UCSD-AML1 (cell line): ENCODE data around the gene SKIC8.

Experiments
- DNase-seq: peaks from one replicate; lab custom pipeline; 2025; ENCODE audit not compliant: unreplicated experiment; lab: John Stamatoyannopoulos, UW

Gene SKIC8

DNA sequence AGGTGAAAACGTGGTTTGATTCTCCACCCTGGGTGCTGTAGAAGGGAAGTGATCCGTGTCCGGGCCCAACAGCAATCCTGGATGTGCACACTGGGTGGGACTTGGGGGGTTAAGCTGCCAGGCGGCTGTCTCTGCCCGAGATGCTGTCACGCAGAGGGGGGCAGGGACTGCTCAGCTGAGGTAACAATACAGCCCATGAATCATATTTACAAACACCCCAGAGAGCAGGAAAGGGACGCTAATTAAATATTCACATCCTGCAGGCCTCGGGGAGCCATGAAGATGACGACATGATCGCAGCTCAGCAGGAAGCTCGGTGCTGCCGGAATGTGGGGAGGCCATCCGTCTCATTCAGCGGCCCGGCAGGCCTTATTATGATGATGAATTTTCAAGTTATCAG, 22.8 kb upstream of the SKIC8 start:
- DNase-seq: no peak

DNA sequence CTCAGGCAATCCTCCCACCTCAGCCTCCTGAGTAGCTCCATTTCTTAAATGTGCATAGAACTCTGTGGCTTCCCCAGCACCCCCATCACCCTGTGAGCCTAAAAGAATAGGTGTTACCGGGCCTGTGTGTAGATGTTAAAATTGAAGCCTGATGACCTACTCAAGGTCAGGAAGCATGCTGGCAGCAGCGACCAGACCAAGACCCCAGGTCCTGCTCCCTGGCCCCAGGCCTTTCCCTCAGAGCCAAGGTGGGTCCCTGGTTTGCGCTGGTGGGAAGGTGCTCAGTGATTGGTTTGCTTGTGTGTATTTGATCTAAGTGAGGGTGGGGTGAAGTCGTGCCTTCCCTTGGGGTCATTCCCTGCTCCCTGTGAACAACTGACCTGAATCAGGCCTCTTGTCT, 22.4 kb upstream of the SKIC8 start:
- no peak for DNase-seq

DNA sequence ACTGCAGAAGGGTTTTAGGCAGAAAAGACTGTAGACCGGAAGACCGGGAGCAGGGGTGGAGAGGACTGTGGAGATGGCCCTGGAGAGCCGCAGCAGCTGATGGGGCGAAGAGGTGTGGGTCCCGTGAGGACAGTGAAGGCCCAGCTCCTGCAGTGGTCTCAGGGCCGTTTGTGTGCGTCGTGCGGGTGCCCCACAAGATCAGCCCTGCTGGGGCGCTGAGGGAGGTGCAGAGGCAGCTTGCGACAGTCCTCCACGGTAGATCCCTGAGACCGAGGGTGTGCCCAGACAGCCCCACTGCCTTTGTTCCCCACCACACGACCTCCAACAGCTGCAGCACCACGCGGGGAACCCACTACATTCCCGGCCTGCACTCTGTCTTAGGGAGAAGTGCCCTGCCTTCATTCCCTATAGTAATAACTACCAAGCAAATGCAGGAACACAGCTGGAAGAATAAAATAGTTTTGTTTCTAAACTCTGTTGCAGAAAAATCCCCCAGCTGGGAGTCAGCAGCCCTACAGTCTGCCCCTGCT, 21.7 kb upstream of the SKIC8 start:
- no peak for DNase-seq

DNA sequence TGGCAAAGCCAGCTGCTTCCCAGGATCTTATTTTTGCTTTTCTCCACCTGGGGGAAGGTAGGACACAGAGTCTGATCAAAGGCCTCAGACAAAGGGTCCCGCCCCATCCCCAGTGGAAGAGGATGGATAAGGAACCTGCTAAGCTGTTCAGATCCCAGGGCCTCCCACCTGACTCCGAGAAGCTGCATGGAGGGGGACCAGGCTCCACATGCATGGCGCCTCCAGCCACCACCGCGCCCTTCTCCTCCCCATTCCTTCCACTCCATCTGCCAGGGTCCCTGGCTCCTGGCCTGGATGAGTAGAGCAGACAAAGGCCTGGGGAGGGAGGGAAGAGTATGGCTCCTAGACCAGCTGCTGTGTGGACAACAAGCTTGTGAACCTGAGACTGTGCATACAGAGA, 20.8 kb upstream of the SKIC8 start:
- DNase-seq: no peak

DNA sequence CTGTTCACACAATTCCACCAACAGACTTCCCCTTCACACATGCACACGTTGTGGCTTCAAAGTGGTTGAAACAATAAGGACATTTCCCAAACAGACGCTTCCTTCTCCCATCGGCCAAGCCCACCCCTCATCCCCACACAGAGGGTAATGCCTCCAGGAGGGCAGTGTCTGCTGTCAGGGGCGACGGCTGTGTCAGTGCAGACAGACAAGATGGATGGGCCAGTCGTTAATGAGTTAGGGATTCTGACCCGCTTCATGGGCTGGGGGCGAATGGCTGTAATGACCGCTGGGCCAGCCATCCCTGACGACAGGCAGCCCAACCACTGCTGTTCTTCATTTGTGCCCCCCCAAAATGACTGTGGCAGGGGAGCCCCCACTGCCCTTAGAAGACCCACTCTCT, 20.2 kb upstream of the SKIC8 start:
- no peak for DNase-seq

DNA sequence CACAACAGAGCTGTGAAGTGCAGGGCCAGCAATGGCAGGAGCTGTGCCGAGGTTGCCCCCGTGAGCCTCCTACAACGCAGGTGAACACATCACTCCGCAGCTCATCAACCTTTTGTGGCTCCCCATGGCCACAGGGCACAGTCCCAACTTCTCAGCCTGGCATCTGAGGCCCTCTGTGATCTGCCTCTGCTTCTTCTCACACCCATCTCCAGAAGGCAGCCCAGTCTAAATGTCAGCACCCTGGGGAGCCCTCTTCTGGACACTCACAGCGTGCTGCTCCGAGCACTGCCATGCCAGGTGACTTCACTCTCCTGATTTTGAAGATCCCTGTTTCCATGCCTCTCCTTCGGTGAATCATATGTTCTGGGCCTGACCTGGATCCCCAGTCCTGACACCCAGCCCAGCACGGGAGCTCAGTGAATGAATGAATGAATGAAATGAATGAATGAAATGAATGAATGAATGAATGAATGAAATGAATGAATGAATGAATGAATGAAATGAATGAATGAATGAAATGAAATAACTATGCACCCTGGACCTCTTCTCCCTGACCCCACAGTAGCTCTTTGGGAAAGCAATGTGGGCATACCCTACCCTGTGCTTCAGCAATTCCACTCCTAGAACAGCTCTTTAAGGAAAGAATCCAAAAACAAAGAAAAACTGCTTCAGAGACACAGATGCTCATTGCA, 17.9 kb upstream of the SKIC8 start:
- no peak for DNase-seq

DNA sequence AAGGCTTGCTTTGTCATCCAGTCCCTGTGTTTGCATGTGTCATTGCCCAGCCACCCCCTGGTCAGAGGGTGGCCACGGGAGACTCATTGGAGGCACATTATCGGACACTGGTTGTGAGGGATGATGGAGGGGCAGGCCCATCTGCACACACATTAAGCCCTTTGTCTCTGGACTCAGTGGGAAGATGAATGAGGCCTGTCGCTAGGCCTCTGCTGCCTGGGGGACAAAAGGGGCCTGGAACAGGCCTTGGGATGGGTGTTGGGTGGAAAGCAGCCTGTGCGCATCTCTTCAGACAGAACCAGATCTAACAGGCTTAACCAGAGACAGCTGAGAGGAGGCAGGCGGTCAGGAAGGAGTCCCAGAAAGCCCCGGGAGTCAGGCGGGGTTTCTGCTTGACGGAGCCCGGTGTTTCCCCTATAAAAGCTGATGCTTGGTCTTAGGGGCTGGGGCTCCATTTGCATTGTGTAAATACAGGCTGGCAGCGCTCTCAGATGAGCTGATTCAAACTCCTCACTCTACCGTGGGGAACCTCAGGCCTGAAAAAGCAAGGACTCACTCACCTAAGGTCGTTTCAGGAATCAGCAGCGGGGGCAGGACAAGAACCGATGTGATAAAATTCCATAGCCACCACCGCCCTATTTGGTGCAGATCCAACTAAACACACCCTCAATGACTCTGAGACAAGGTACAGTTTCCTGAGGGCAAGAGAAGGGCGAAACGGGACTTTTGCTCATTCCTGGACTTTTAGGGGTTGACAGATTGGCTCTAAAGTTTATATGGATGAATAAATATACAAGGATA, 17.1 kb upstream of the SKIC8 start:
- DNase-seq: no peak

DNA sequence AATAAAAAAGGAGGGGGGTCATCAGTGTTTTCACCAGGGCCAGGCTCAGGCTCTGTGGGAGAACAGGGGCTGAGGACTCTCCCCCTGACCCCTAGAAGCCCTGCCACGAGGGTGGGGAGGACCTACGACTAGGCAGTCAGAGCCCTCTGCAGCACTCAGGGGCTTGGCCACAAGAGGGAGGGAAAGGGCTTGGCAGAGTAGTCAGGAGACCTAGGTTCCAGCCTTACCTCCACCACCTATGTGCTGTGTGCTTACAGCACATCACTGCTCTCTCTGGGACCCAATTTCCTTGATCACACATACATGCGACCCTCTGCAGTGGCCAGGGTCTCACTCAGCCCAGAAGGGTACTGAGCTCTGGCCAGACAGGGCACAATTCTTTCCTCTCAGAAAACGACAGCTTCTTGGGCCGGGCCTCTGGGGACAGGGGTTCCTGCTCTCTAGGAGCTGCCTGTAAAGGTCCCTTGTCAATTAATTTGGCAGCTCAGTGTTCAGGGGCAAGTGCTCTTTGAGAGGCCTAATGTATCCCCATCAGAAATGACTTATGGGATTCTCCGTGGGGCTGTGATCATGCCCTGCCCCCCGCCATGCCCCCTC, 16.4 kb upstream of the SKIC8 start:
- DNase-seq: peak; percentile 35

DNA sequence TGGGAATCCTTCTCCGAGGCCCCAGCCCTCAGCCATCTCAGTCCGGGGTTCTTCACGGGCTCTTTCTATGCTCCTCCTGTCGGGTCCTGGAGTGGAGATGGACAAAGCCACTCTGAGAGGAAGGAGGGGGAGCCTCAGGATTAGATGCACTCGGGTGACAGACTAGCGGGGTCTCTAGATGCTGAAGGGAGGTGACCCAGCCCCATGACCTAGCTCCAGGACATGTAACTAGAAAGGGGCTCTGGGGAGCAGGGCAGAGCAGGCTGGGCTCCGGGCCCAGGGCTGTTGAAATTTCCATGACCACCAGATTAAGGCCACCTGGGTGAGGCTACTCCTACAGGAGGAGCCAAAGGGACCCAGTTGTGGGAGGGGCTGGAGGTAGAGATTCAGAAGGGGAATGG, 14.8 kb upstream of the SKIC8 start:
- no peak for DNase-seq

DNA sequence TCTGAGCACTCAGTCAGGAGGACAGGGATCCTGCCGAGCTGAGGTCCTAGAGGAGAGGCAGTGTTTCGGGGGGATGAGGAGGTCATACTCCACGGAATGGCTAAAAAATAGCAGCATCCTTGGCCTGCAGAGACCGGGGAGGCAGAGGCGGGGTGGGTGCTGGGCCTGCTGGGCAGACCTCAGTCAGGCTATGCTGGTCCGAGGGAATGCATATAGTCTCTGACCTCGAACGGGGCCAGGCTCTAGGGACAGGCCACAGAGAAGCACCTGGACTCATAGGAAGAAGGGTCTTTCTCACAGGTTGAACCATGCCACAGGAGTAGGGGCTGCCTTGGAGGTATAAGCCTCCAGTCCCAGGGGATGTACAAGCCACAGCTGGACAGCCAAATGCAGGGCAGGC, 14.0 kb upstream of the SKIC8 start:
- DNase-seq: no peak

DNA sequence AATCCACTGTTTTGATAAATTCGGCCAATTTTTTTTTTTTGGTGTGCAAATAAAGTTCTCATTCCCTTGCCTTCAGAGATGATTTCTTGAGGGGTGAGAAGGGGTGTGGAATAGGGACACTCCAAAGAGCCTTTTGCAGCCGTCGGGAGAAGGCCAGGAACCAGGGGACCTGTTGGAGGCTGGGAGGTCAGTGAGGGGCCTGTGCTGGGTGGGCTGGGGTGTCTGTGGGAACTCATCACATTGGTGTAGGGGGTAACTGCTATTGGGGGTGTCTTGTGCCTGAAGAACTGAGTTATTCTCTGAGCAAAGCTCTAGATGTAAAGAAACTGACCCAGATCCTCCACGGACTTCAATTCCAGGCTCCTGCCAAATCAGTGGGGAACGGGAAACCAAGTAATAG, 13.5 kb upstream of the SKIC8 start:
- no peak for DNase-seq

DNA sequence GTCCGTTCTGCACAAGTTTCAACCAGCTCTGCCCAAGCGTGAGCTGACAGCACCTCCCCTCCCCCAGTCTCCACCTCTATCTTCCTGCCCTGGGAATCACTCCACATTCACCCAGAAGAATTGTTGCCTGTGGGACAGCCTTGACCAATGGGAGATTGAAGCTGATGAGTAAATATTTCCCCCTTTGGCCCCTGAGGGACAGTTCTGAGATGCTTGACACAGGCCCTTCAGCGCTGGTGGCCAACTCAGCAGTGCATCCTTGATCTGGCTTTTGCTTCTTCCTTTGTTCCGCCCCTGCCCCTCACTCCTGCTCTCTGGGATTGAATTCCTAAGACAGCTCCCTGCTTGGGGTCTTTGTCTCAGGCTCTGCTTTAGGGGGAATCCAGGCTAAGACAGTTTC, 13.1 kb upstream of the SKIC8 start:
- DNase-seq: no peak

DNA sequence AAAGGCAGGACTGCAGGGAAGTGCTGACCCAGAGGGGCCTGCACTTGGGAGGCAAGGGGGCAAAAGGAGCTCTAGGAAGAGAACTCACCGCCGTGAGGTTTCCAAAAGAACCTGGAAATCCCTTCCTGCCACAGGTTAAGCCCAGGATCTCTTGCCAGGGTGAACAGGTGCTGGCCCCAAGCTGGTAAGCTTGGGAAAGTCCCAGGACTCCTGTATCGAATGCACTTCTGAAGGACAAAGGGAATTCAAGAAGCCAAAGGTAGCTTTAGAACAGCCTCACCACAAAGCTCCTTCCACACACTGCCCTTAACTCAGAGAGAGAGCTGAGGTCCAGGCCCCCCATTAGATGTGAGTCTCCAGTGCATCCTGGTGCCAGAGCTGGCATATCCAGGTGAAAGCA, 11.9 kb upstream of the SKIC8 start:
- DNase-seq: no peak

DNA sequence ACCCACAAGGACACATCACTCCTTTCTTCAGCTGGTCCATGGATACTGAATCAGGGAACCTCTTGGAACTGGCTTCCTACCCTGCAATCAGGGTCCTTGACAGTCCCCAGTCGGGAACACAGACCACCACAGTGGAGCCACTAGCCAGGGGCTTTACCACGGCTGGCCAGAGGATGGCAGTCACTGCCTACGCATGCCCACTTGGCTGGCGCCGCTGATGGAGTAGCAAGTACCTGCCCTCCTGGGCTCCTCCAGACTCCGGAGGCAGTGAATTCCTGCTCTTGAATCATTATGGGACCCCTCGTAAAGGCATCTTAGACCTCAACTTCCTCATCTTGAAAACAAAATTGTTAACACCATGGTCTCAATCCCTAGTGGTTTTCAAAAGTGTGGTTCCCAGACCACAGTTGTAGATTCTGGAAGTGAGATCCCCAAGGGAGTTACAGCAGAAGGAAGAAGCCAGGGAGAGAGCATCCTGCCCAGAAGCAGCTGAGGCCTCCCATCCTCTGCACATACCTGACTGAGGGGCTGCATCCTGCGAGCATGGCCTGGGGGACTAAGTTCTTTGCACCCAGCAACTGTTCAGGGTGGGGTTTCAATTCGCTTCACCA, 9.1 kb upstream of the SKIC8 start:
- DNase-seq: peak; percentile 69

DNA sequence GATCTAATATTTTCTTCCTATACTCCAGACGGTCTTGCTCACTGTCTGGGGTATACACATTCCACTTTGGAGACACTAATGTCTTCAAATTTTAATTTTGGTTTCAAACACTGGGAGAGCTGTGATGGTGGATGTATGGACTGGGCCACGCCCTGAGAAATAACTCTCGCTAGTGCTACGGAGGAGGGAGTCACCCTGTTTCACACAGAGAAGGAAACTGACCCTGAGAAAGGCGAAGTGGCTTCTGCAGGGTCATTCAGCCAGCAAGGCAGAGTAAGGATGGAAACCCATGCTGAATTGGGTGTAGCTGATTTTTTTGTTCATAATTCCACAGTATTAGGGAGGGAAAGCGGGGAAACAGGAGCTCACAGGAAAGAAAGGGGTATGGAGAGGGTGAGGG, 8.6 kb upstream of the SKIC8 start:
- DNase-seq: no peak

DNA sequence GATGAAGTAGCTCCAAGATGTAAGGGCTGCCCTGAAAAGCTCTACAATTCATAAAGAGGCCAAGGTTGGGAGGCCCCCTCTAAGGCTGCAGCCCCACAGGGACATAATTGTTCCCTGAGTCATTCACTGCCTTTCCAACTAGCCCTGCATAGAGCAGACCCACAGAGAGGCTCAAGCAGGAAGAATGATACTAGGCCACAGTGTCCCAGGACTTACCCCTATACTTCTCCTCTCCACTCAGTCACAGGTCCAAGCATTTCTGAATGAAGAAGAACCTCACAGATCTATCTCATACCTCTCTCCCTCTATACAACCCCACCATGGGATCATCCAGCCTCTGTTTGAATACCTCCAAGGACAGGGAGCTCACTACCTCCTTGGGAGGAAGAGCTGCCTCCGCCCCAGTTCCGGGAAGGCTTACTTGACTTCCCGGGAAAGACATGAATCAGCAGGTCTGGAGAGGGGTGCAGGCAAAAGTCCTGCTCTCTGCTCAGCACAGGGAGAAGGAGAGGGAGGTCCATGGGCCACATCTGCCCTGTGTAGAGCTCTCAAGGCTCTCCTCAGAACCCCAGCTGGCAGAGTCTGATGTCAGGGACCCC, 6.9 kb upstream of the SKIC8 start:
- no peak for DNase-seq

DNA sequence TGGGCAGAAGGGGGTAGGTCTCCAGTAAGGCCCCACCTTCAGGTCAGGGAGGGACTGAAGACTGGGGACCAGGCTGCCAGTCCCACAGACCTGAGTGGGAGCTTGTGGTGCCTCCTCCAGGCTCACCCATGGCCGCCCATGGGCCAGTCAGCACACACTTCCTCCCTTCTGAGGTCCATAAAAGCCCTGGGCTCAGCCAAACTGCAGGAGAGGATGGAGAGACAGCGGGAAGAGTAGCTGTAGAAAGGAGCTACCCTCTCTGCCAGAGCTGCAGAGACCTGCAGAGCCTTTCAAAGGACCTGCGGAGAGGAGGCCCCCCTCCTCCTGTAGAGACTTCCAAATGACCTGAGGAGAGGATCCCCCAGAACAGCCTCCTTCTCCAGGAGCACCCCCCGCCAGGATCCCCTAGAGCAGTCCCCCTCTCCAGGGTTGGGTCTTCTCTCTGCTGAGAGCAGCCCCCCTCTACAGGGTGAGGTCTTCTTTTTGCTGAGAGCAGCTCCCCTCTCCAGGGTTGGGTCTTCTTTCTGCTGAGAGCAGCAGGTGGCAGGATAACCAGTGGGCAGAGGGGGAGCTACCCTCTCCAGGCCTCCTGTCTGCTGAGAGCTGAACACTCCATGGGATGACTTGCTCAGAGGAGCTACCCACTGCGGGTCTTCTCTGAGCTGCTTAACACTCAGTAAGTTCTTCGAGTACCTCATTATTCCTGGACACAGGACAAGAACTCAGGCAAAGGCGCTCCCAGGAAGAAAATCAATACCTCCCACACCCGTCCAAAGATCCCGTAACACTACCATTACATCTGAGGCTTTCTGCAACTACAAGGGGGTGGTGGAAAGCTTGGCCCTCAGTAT, 5.0 kb upstream of the SKIC8 start:
- no peak for DNase-seq

DNA sequence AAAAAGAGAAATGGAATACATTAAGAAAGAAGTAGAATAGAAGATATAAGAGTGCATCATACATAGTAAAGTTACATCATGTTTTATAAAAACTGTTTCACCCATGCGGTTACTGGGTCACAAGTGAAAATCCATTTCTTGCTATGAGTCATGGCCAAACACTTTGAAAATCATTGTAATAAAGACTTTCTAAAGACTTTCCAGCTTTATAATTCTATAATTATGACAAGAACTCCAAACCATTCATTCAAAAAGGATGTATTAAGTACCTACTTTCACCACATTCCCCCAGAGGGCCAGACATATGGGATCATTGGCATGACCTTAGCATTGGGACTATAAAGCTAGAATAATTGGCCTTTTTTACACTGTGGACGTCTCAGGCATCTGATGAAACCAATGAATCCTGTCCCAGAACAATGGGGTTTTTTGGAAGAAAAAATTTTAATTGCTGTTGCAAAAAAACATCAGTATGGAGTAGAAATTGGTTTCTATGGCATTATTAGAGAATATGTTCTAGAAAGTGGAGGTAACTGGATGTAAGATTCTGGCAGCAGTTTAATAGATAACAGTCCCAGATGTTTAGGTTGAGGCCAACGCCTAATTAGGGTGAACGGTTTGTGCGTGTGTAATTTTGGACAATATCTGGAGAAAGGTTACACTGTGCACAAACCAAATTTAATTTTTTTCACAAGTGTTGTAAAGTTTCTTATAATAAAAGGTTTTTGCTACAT, 3.3 kb upstream of the SKIC8 start:
- DNase-seq: no peak

DNA sequence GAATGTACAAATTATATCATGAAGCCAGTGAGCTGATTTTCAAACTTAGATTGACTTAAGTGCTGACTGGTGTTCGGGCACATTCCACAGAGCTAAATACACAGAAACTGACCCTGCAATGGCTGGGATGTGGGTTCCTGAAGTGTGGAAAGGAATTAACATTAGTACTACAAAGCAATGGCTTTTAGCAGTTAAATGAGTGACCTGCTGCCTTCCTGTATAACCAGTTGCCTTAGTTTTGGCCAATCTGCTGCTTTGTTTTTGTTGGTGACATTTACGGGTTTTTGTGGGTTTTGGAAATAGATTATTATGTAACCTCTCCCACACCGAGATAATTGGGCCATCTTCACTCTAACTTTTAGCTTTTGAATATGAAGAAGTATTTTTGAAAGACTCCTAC, 2.4 kb upstream of the SKIC8 start:
- no peak for DNase-seq

DNA sequence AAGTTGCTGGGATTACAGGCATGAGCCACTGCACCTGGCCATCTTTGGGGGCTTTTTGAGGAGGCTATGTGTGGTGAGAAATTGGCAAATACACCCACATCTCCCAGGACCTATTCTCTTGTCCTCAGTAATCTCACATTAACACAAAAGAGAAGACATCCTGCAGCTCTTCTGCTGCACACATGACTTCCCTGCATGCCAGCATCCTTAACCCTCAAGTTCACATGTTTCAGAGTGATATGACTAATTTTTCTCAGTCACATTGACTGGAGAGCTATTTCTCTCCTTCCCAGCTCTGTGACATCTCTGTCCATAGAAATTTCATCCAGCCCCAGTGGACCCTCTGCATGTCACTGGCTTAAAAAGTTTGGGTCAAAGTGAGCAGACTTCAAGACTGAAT, 1.9 kb upstream of the SKIC8 start:
- DNase-seq: no peak
